Stimulated activated CD4-positive, alpha-beta T cell treated with anti-CD3 and anti-CD28 coated beads, Interleukin-4, amount 100 ng/mL, for 1 hour (primary cell): ENCODE data around the gene COL15A1.

Source experiments
- DNase-seq: peaks from one replicate; pipeline ENCODE4 v3.0.0-alpha.2; 2020

The COL15A1 gene

GRCh38 chr9:99040911-99041582, 97.3 kb downstream of the COL15A1 start:
- DNase-seq = no peak

DNA sequence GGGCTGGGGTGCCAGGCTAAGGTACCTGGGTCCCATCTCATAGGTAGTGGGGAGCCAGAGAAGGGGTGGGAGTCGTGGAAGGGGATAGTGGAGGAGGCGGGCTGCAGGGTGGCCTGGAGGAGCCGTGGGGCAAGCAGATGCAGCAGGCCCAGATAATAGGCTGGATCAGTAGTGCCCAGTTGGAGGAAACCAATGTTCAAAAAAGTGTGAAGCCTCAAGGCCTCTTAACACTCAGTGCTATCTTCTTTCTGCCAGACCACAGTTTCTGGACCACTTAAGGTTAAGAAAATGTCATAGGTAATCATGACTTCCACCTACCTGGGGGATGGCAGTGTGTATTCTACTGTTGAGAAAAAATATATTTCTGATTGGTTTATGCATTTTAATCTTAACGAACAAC, 97.9 kb downstream of the COL15A1 start:
- DNase-seq = no peak

DNA sequence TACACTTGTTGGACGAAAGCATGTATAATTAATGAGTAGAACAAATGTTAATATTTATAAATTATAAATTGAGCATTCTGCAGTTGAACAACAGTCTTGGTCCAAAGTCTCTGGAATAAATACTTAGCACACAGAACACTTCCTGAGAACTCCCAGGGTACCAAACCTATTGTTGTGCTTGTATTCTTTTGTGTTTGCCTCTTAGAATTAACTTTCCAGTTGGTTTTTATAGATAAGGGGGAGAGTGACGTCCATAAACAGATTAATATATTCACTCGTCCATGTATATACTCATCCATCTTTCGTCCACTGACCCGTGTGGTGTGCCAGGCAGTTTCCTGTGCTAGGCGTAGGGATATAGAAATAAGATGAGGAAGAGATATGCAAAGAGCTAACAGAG, 98.9 kb downstream of the COL15A1 start:
- no peak for DNase-seq

GRCh38 chr9:99044827-99045226, 101.1 kb downstream of the COL15A1 start:
- no peak for DNase-seq

DNA sequence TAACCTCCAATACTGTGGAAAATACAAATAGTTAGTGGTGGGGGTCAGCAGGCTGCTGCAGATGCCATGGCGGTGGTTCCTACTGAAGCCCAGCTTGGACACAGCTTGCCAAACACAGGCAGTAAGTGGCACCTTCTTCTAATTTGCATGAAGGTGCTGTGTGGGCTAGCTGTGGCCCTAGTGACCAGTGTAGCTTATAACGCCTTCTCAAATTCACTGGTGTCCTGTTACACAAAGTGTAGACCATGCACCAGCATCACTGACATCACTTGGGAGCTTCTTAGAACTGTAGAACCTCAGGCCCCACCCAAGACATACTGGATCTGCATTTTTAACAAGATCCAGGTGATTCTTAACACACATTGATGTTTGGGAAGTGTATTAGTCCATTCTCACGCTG, 102.4 kb downstream of the COL15A1 start:
- no peak for DNase-seq

DNA sequence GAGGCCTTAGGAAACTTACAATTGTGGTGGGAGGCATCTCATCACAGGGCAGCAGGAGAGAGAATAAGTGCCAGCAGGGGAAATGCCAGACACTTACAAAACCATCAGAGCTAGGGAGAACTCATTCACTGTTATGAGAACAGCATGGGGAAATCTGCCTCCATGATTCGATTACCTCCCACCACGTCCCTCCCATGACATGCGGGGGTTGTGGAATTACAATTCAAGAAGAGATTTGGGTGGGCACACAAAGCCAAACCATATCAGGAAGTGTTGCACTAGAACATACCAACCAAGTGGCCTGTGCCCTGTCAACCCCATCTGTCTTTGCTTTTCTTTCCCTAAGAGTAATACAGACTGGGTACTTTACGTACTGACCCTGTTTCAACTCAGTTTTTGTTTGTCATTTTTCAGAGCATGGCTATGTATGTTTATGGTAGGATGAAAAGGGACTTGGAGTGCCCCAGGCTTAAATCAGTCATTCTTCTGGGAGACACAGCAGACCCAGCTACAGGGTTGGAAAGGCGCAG, 102.9 kb downstream of the COL15A1 start:
- DNase-seq = no peak

DNA sequence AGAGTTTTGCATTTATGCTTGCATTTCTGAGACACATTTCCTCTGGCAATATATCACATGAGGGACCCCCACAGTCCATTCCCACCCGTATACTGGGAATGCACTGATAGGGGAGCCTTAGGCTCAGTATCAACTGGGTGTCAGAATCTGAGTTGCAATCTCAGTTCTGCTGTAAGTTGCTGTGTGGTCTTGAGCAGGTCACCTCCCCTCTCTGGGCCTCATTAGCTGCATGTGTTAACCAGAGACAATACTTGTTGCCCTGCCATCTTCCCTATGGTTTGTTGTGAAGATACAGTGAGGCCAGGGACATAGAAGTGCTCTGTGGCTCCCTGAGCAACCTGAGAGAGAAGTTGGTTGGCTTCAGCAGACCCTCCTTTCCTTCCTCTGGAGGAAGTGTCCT, 105.5 kb downstream of the COL15A1 start:
- no peak for DNase-seq

DNA sequence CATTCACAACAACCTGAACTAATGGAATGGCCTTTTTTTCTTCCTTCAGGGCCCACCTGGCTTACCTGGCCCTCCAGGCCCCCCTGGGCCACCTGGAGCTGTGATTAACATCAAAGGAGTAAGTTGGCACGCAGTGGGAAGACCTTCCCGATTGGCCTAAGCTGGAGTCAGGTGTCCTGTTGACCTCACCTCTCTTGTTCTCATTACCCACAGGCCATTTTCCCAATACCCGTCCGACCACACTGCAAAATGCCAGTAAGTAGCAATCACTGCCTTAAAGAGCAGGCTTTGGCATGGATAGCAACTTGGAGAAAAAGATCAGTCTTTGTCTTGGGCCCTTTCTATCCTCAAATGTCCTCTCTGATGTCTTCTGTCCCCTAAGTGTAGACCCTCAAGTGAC, 105.9 kb downstream of the COL15A1 start:
- DNase-seq = no peak

- DNase-seq = no peak
Observed at GRCh38 chr9:99050292-99050911, 106.7 kb downstream of the COL15A1 start.

DNA sequence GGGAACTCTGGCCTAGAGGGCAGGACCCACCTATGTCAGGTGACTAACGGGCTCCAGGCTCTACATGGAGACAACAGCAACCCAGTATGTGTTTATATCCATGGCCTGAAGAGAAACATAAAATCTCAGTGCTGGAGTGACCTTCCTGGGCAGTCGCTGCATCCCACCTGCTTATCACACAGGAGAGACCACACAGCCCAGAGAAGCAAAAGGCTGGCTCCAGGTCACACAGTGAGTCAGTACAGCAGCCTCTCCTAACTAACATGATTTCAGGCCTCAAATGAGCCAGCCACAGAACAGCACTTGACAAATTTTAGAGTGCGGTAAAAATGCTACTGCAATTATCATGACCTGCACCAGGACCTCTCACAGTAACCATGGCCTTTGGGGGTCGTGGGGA, 107.2 kb downstream of the COL15A1 start:
- DNase-seq = no peak

- no peak for DNase-seq
Observed at GRCh38 chr9:99051406-99051805, 107.7 kb downstream of the COL15A1 start.

GRCh38 chr9:99051851-99052250, 108.1 kb downstream of the COL15A1 start:
- no peak for DNase-seq

DNA sequence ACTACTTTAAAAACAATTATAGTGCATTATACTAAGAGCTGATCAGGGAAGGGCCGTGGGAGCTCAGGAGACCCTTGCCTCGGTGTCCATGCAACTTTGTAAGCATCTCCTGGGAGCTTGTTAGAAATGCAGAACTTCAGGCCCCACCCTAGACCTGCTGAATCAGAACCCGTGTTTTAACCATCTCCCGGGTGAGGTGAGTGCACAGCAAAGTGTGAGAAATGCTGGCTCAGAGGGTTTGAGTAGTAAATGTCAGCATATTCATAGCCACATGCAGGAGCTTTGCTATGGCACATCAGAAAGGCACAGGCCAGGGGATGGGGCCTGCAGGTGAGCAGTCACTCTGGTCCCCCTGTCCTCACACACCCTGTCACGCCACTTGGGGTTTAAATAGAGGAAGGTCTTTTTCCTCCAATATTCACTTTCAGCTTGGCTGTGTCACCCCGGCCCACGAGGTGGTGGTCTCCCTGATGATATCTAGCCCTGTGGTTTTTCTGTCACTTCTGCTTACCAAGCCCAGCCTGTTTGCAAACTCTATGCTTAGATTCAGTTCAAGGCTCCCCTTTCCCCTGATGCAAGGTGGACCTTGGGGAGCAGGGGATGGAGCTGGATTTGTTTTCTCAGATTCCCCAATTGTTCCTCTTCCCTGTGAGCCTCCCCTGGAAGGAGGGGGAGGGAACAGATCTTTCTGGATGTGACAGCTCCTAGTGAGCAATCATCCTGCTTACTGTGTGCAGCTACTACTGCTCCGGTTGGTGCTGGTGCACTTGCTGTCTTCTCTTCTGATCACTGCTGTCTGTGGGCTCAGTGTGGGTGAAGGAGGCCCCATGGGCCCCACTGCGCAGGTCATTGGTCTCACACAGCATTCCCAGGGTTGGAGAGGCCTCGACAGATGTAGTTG, 109.4 kb downstream of the COL15A1 start:
- no peak for DNase-seq

- DNase-seq = no peak
Observed at GRCh38 chr9:99054581-99054980, 110.9 kb downstream of the COL15A1 start.

DNA sequence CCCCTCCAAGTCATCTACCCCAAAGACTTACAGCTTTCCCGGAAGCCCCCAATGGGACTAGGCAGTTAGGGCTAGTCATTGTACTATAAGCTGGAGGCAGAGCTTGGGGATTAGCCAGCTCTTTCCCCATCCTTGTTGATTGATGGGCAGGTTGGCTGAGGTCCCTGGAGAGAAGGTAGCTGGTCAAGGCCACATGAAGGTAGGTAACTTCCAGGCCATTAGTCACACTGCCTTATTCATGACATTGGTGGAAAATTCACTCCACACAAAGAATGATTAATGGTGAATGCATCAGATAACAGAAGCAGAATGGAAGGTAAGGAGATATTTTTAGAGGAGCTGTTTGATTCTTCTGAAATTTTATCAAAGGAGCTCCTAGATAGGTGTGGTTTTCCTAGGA, 111.7 kb downstream of the COL15A1 start:
- DNase-seq = no peak

DNA sequence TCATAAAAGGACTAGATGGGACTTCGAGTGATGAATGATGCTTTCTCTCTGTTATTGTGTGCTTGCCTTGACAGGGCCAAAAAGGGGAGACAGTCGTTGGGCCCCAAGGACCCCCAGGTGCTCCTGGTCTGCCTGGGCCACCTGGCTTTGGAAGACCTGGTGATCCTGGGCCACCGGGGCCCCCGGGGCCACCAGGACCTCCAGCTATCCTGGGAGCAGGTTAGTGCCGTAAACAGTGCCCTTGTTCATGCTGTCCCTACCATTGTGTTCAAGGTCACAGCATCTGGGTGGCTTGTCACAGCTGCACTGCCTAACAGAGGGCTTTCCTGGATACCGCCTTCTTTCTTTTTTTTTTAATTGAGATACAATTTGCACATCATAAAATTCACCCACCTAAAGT, 112.5 kb downstream of the COL15A1 start:
- DNase-seq = no peak

- DNase-seq = no peak
Observed at GRCh38 chr9:99056886-99057664, 113.4 kb downstream of the COL15A1 start.

DNA sequence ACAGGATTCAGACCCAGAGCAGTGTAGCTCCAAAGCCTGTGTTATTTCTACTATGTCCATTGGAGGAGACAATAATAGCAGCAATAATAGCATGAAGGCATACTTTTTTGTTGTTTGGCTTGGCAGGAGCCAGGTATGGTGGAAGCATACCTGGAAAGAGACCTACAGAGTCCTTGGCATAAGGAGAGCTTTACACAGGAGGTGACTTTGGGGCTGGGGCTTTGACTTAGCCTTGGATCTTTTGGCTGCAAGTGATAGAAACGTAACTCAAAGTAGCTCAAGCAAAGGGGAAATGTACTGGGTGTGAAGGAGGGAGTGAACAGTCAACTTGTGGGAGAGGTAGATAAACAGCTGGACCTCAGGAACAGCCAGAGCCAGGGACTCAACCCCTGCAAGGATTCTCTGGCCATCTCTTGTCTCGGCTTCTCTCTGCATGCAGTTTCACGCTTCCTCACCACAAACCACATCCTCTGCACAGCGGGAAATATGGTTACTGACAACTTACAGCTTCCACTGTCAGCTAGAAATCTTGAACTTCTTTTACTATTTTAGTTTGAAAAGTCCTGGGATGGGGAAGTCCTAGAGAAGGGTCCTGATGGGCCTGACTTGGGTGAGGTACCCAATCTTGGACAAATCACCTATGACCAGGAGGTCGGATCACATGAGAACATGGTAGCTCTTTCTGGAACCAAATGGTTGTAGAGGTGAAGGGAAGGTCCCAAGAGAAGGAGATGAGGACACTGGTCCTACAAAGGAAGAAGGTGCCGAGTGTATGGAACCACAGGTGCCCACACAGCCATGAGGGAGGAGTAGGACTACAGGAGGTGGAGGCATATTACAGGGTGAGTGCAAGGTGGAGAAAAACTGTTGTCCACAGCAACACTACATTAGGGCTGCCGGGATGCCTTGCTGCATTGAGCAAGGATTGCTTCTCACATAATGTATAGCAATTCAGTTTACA, 114.2 kb downstream of the COL15A1 start:
- peak; percentile 46 for DNase-seq

- no peak for DNase-seq
Observed at GRCh38 chr9:99058964-99059921, 115.5 kb downstream of the COL15A1 start.

- DNase-seq = no peak
Observed at GRCh38 chr9:99060621-99061020, 116.9 kb downstream of the COL15A1 start.
